ENCODE data around the gene EXOC3L2.

- TF ChIP-seq KDM1A (IDR thresholded peaks at IDR 0.05; ENCODE audit: borderline replicate concordance) (no peak), EP300 (IDR thresholded peaks at IDR 0.05; ENCODE audit: borderline replicate concordance in 1 of 2, control insufficient read depth in 1 of 2, low read depth in 2 of 2, low read length in 2 of 2) (no peak), HDGF (IDR thresholded peaks at IDR 0.05) (no peak), GATAD2B (conservative IDR thresholded peaks at IDR 0.05; ENCODE audit: low read depth) (no peak), EGR1 (IDR thresholded peaks at IDR 0.05; ENCODE audit: borderline replicate concordance in 1 of 2, low read depth in 2 of 2, low read length in 2 of 2) (no peak), TAF1 (IDR thresholded peaks at IDR 0.05; ENCODE audit: borderline replicate concordance, low read depth, low read length) (no peak), EZH2 (IDR thresholded peaks at IDR 0.05; ENCODE audit: borderline replicate concordance, control insufficient read depth, low read depth, low read length) (no peak), CTCF (IDR thresholded peaks at IDR 0.05 in 2 of 3, conservative IDR thresholded peaks at IDR 0.05 in 1 of 3; ENCODE audit: control insufficient read depth in 2 of 3, extremely low read depth in 1 of 3, insufficient read depth in 1 of 3, low read depth in 3 of 3, low read length in 3 of 3) (no peak), PKNOX1 (IDR thresholded peaks at IDR 0.05) (no peak), NR2C2 (IDR thresholded peaks at IDR 0.05; ENCODE audit: borderline replicate concordance, control insufficient read depth, insufficient read length, low read depth) (no peak), BACH1 (IDR thresholded peaks at IDR 0.05; ENCODE audit: borderline replicate concordance) (no peak)
Observed at GRCh38 chr19:45251452-45252354, 6.5 kb upstream of the EXOC3L2 start.

Measured in GM12878 (cell line).